Adrenal gland (tissue), 12 donors: ENCODE results near the gene CCL25. TPM values are rescaled to one million over a fixed set of nuclear protein-coding genes. Genes with fewer than 3 reads are reported as not detected.

Experiments used
- DNase-seq, 7 donors: peaks; one replicate each; pipeline ENCODE4 v3.0.0-alpha.2; 2019 to 2020
- H3K27ac ChIP-seq, 5 donors: fragments of 200-600 bp; sonication (generic) in 4 of 5; 1 replicate in 3 of 5; 2 replicates in 2 of 5; pipeline versions ENCODE4 v1.5.1 to v1.8.0; 2016 to 2020; ENCODE audit warnings: mild to moderate bottlenecking in 1 of 5
- H3K27me3 ChIP-seq: fragments of 200-600 bp; 2 replicates; pipeline ENCODE4 v1.8.0; 2021
- H3K36me3 ChIP-seq, 2 donors: fragments of 200-600 bp; replicated peaks in 1 of 2; 1 replicate in 1 of 2; 2 replicates in 1 of 2; pipeline versions ENCODE4 v1.5.1 to v1.8.0; 2018 to 2022
- H3K4me1 ChIP-seq, 2 donors: fragments of 200-600 bp; replicated peaks in 1 of 2; 1 replicate in 1 of 2; 2 replicates in 1 of 2; pipeline versions ENCODE4 v1.5.1 to v1.8.0; 2018 to 2021
- H3K4me3 ChIP-seq, 4 donors: fragments of 200-600 bp; sonication (generic) in 3 of 4; one replicate each; pipeline ENCODE4 v1.5.1; 2016 to 2018
- H3K9me3 ChIP-seq, 3 donors: fragments of 200-600 bp; sonication (generic) in 1 of 3; replicated peaks in 1 of 3; 1 replicate in 2 of 3; 2 replicates in 1 of 3; pipeline versions ENCODE4 v1.5.1 to v1.8.0; 2016 to 2021
- CTCF ChIP-seq, 6 experiments: fragments of 450-650 bp in 4 of 6; fragments of 200-600 bp in 2 of 6; sonication (generic) in 1 of 6; IDR thresholded peaks; 1 replicate in 5 of 6; 2 replicates in 1 of 6; pipeline versions ENCODE4 v1.5.1 to v1.8.0; 2016 to 2021; ENCODE audit warnings: antibody characterized with exemption in 6 of 6, mild to moderate bottlenecking in 2 of 6, moderate library complexity in 1 of 6
- POLR2A ChIP-seq, 2 donors: fragments of 450-650 bp; IDR thresholded peaks; one replicate each; pipeline ENCODE4 v1.6.1; 2017; ENCODE audit warnings: antibody characterized with exemption in 2 of 2, mild to moderate bottlenecking in 2 of 2, moderate library complexity in 1 of 2
- WGBS, 4 donors: extraction: QIAGEN DNeasy Blood & Tissue Kit in 2 of 4; methylation state at CpG; one replicate each; pipeline versions ENCODE4 v1.1.5 to v1.1.7; 2013 to 2017; 5-methylcytosine and 5-hydroxymethylcytosine counted together
- intact Hi-C, 2 donors: fragments of 100-400 bp; cut with DNase I; formaldehyde crosslinking; loops; one replicate each; pipeline versions ENCODE4 v1.14.1 to v1.15.0; 2022 to 2023
- polyA plus RNA-seq, 3 donors: library from polyadenylated mRNA; stranded (reverse); fragments of 200-250 nt in 2 of 3; fragments of 350-450 nt in 1 of 3; fragmentation: Illumina TruSeq in 1 of 3; extraction: RNeasy Lipid Tissue Mini Kit (QIAGEN cat#74804) in 1 of 3; gene quantifications; one replicate each; pipeline ENCODE4 v1.2.3, GENCODE V29; 2013 to 2014
- total RNA-seq, 9 donors: library from RNA; depleted of rRNA in 4 of 9; stranded (reverse); fragments of >200 nt in 4 of 9; fragments of 120-200 nt in 1 of 9; fragmentation: NEBNext Ultra II Directional in 1 of 9; extraction: Animal tissue kit (Norgen Biotek cat#: 25700) in 1 of 9; gene quantifications; one replicate each; pipeline versions ENCODE4 v1.1.0 to v1.2.4, GENCODE V29; 2013 to 2023
- donor health status: healthy with polysubstance abuse.
- donor health status: Bipolar disorder and iron deficiency.
- donor health status: DM: yes; HTN: yes; CAD: no.
- donor health status: DM: no; HTN: no; CAD: no.
- donor health status: DM: no; HTN: no; CAD: no.
- donor health status: DM: yes; HTN: yes; CAD: no.

CCL25 gene
- total and polyA plus RNA-seq, 12 donors = 0.11 to 0.78 TPM; not detected in 10

GRCh38 chr19:8038815-8039214 is 13.7 kb upstream of the CCL25 start:
- intact Hi-C loops = no loop called here

GRCh38 chr19:8039231-8039630 is 13.3 kb upstream of the CCL25 start:
- TF ChIP-seq CTCF (IDR thresholded peaks at IDR 0.05) (no peak), POLR2A (IDR thresholded peaks at IDR 0.05) (no peak)
- H3K27ac ChIP-seq = no peak overlapping the region
- WGBS, 4 donors = 71 to 95% (median 91%) methylated on average over 3 of the region's 3 CpGs
- no peak overlapping the region for H3K4me3 ChIP-seq
- no peak for DNase-seq
- intact Hi-C loops = no loop called here
- no peaks in the 10 kb centered on the region for H3K36me3 ChIP-seq
- no peaks in the 10 kb centered on the region for H3K9me3 ChIP-seq
- H3K27me3 ChIP-seq = peaks cover 7% of the 10 kb centered on the region
- H3K4me1 ChIP-seq = no peaks in the 10 kb centered on the region

More at GRCh38 chr19:8038815-8039214, 13.7 kb upstream of the CCL25 start:
- Histone ChIP-seq H3K4me1 (no peaks in the 10 kb centered on the region), H3K27me3 (peaks cover 7% of the 10 kb centered on the region), H3K36me3 (no peaks in the 10 kb centered on the region), H3K9me3 (no peaks in the 10 kb centered on the region), H3K4me3 (no peak overlapping the region), H3K27ac (no peak overlapping the region)
- 64 to 88% (median 78%) methylated on average over 6 of the region's 6 CpGs for WGBS, 4 donors
- TF ChIP-seq CTCF (IDR thresholded peaks at IDR 0.05) (no peak), POLR2A (IDR thresholded peaks at IDR 0.05) (no peak)
- DNase-seq = no peak

GRCh38 chr19:8041531-8041931 is 11.0 kb upstream of the CCL25 start:
- no peak overlapping the region for H3K4me3 ChIP-seq
- no peaks in the 10 kb centered on the region for H3K36me3 ChIP-seq
- H3K4me1 ChIP-seq = no peaks in the 10 kb centered on the region
- H3K27ac ChIP-seq = no peak overlapping the region
- intact Hi-C loops = no loop called here
- H3K27me3 ChIP-seq = peaks cover 7% of the 10 kb centered on the region
- TF ChIP-seq CTCF (IDR thresholded peaks at IDR 0.05) = no peak
- no peak for TF ChIP-seq POLR2A (IDR thresholded peaks at IDR 0.05)
- WGBS, 4 donors = 67 to 87% (median 77%) methylated on average over 4 to 7 of the region's 7 CpGs
- no peaks in the 10 kb centered on the region for H3K9me3 ChIP-seq
- DNase-seq = no peak

- DNase-seq = no peak
- no peaks in the 10 kb centered on the region for H3K36me3 ChIP-seq
- peaks cover 7% of the 10 kb centered on the region for H3K27me3 ChIP-seq
- intact Hi-C loops = no loop called here
- H3K4me1 ChIP-seq = no peaks in the 10 kb centered on the region
- H3K9me3 ChIP-seq = no peaks in the 10 kb centered on the region
- 88 to 94% (median 92%) methylated on average over 9 of the region's 9 CpGs for WGBS, 4 donors
- TF ChIP-seq CTCF (IDR thresholded peaks at IDR 0.05) (no peak), POLR2A (IDR thresholded peaks at IDR 0.05) (no peak)
- H3K4me3 ChIP-seq = no peak overlapping the region
- no peak overlapping the region for H3K27ac ChIP-seq
Observed at GRCh38 chr19:8042900-8043299, 9.7 kb upstream of the CCL25 start.
